ENCODE results near the gene SLC6A13. TPM values are rescaled to one million over a fixed set of nuclear protein-coding genes. Genes with fewer than 3 reads are reported as not detected.

The SLC6A13 gene
- total RNA-seq, 2 experiments from 2014 or later: 0.40 to 0.64 TPM

- Mint-ChIP-seq H3K9me3 (peaks cover 16% of the 10 kb centered on the region), H3K36me3 (peaks cover 4% of the 10 kb centered on the region), H3K4me3 (no peak overlapping the region), H3K4me1 (no peaks in the 10 kb centered on the region), H3K27ac (no peak overlapping the region), H3K27me3 (no peaks in the 10 kb centered on the region)
- no peak for DNase-seq
Measured at GRCh38 chr12:232731-233614, 29.7 kb downstream of the SLC6A13 start.

GRCh38 chr12:230925-231671 lies 31.5 kb downstream of the SLC6A13 start:
- Mint-ChIP-seq H3K27me3 (no peaks in the 10 kb centered on the region), H3K4me3 (no peak overlapping the region), H3K4me1 (no peaks in the 10 kb centered on the region), H3K36me3 (peaks cover 2% of the 10 kb centered on the region), H3K9me3 (peaks cover 9% of the 10 kb centered on the region), H3K27ac (no peak overlapping the region)
- DNase-seq: no peak

GRCh38 chr12:229441-230191 lies 33.0 kb downstream of the SLC6A13 start:
- Mint-ChIP-seq H3K4me3 (no peak overlapping the region), H3K27ac (no peak overlapping the region), H3K36me3 (no peaks in the 10 kb centered on the region), H3K27me3 (no peaks in the 10 kb centered on the region), H3K4me1 (no peaks in the 10 kb centered on the region), H3K9me3 (no peaks in the 10 kb centered on the region)
- DNase-seq: no peak

DNA sequence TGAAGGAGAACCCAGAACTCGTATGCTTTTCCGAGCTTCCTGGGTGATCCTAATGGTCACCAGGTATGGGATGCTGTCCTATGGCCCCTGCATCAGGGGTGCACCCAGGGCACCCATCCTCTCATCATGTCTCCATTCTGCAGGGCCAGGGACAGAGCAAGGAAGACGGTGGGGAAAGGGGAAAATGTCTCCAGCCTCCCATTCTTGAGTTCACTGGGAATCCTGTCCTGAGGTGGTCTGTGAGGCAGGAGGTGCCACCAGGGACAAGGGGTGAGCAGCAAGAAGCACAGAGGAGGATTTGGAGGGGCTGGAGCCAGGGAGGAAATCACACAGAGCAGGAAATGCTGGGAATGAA lies 33.8 kb downstream of the SLC6A13 start:
- Mint-ChIP-seq H3K4me3 (no peak overlapping the region), H3K4me1 (no peaks in the 10 kb centered on the region), H3K9me3 (no peaks in the 10 kb centered on the region), H3K27ac (no peak overlapping the region), H3K36me3 (no peaks in the 10 kb centered on the region), H3K27me3 (no peaks in the 10 kb centered on the region)
- no peak for DNase-seq

GRCh38 chr12:227923-228845 lies 34.5 kb downstream of the SLC6A13 start:
- Mint-ChIP-seq H3K27ac (no peak overlapping the region), H3K9me3 (no peaks in the 10 kb centered on the region), H3K27me3 (no peaks in the 10 kb centered on the region), H3K36me3 (no peaks in the 10 kb centered on the region), H3K4me1 (no peaks in the 10 kb centered on the region), H3K4me3 (no peak overlapping the region)
- DNase-seq: no peak

- Mint-ChIP-seq H3K4me1 (no peaks in the 10 kb centered on the region), H3K27ac (no peak overlapping the region), H3K9me3 (no peaks in the 10 kb centered on the region), H3K27me3 (no peaks in the 10 kb centered on the region), H3K36me3 (no peaks in the 10 kb centered on the region), H3K4me3 (no peak overlapping the region)
- DNase-seq: no peak
Measured at GRCh38 chr12:227286-227915, 35.2 kb downstream of the SLC6A13 start.

- H3K36me3 Mint-ChIP-seq: no peaks in the 10 kb centered on the region
- H3K27me3 Mint-ChIP-seq: no peaks in the 10 kb centered on the region
- H3K27ac Mint-ChIP-seq: no peak overlapping the region
- H3K4me1 Mint-ChIP-seq: no peaks in the 10 kb centered on the region
- no peak for DNase-seq
- H3K4me3 Mint-ChIP-seq: no peak overlapping the region
- H3K9me3 Mint-ChIP-seq: no peaks in the 10 kb centered on the region
Measured at GRCh38 chr12:226401-226800, 36.2 kb downstream of the SLC6A13 start.

DNA sequence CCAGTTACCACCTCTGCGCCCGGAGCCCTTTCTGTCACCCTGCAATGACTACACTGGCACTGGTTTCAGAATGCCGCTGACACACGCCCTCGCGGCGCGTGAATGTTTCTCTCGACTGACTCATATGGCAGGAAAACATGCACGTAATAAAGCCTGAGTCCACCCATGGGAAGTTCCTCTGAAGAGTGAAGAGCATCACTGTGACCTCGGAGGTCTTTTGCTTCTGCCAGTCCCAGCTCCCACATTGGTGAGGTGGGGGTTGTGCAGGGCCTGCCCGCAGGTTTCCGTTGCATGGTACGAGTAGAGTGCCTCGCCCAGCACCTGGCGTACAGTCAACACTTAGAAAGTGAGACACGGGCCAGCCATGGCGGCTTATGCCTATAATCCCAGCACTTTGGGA lies 37.6 kb downstream of the SLC6A13 start:
- Mint-ChIP-seq H3K36me3 (no peaks in the 10 kb centered on the region), H3K4me1 (no peaks in the 10 kb centered on the region), H3K4me3 (no peak overlapping the region), H3K9me3 (no peaks in the 10 kb centered on the region), H3K27me3 (no peaks in the 10 kb centered on the region), H3K27ac (no peak overlapping the region)
- no peak for DNase-seq

DNA sequence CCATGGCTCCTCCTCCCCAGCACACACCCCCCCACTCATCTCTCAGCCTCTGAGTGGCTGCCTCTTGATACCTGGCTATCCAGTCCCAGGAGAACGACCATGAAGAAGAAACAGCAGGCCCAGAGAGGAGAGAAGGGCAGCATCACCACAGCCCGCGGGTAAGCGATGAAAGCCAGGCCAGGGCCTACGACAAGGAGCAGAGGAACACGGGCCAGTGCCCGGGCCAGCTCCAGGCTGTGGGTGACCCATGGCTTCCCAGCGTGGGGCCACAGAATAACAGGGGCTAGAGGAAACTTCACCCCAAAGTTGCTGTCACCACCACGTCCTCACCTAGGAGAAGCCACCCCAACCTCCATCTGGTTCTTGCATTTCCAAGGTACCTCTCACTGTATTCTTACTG lies 38.3 kb downstream of the SLC6A13 start:
- Mint-ChIP-seq H3K27ac (no peak overlapping the region), H3K4me3 (no peak overlapping the region), H3K27me3 (no peaks in the 10 kb centered on the region), H3K4me1 (peaks cover 2% of the 10 kb centered on the region), H3K36me3 (no peaks in the 10 kb centered on the region), H3K9me3 (no peaks in the 10 kb centered on the region)
- no peak for DNase-seq

DNA sequence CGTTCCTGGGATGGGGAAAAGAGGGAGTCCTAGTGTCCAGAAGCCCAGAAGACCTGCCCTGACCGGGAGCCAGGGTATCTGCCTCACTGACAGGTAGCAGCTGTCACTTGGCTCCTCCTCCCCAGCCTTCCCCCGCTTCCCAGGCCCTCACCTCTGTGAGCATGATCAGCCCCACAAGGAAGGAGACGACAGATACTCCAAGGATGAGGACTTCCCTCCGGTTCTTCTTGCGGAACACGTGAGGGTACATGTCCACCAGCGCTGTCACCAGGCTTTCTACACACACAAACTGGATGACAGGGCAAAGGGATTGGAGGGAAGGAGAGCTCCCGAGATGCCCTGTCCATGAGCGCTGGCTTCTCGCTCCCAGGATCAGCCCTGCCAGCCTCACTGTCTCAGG lies 38.8 kb downstream of the SLC6A13 start:
- H3K9me3 Mint-ChIP-seq: no peaks in the 10 kb centered on the region
- H3K27me3 Mint-ChIP-seq: no peaks in the 10 kb centered on the region
- H3K4me1 Mint-ChIP-seq: peaks cover 2% of the 10 kb centered on the region
- no peak overlapping the region for H3K27ac Mint-ChIP-seq
- DNase-seq: no peak
- no peaks in the 10 kb centered on the region for H3K36me3 Mint-ChIP-seq
- H3K4me3 Mint-ChIP-seq: no peak overlapping the region

DNA sequence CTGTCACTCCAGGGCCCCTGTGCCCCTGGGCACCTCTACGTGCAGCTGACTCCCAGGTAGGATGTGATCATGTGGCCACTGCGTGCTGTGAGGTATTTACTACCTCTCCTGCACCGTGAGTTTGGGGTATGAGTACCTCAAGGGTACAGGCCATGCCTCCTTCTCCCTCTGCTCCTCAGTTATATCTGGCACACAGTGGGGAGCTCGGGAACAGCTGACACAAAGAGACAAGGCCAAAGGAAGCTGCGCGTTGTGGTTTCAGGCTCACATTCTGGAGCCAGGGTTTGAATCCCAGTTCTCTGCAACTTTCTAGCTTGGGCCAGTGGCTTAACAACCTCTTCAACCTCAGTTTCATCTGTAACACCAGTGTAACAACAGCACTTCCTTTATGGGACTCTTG lies 40.9 kb downstream of the SLC6A13 start:
- Mint-ChIP-seq H3K4me1 (peaks cover 2% of the 10 kb centered on the region), H3K27ac (no peak overlapping the region)

GRCh38 chr12:220946-221550 lies 41.6 kb downstream of the SLC6A13 start:
- Mint-ChIP-seq H3K27ac (no peak overlapping the region), H3K4me1 (peaks cover 2% of the 10 kb centered on the region)

More for the DNA sequence above, 40.9 kb downstream of the SLC6A13 start:
- Mint-ChIP-seq H3K36me3 (no peaks in the 10 kb centered on the region), H3K9me3 (no peaks in the 10 kb centered on the region), H3K4me3 (no peak overlapping the region), H3K27me3 (no peaks in the 10 kb centered on the region)
- DNase-seq: no peak

GRCh38 chr12:220491-220890 lies 42.1 kb downstream of the SLC6A13 start:
- DNase-seq: no peak
- H3K4me1 Mint-ChIP-seq: peaks cover 2% of the 10 kb centered on the region
- no peaks in the 10 kb centered on the region for H3K27me3 Mint-ChIP-seq
- H3K36me3 Mint-ChIP-seq: no peaks in the 10 kb centered on the region
- H3K9me3 Mint-ChIP-seq: no peaks in the 10 kb centered on the region
- H3K27ac Mint-ChIP-seq: no peak overlapping the region
- H3K4me3 Mint-ChIP-seq: no peak overlapping the region

More at GRCh38 chr12:220946-221550, 41.6 kb downstream of the SLC6A13 start:
- H3K9me3 Mint-ChIP-seq: no peaks in the 10 kb centered on the region
- no peak for DNase-seq
- no peak overlapping the region for H3K4me3 Mint-ChIP-seq
- no peaks in the 10 kb centered on the region for H3K27me3 Mint-ChIP-seq
- H3K36me3 Mint-ChIP-seq: no peaks in the 10 kb centered on the region

All from activated naive CD8-positive, alpha-beta T cell treated with anti-CD3 and anti-CD28 coated beads for 36 hours (primary cell).